Tibial nerve (tissue), 4 donors: ENCODE data around the gene ADAMTS12. TPM values are rescaled to one million over a fixed set of nuclear protein-coding genes. Genes with fewer than 3 reads are reported as not detected.

Experiments
- DNase-seq, 2 donors: peaks; one replicate each; pipeline ENCODE4 v3.0.0-alpha.2; 2019; ENCODE audit warnings: low spot score in 2 of 2
- H3K27ac ChIP-seq, 4 donors: fragments of 200-600 bp; sonication (generic) in 3 of 4; one replicate each; pipeline ENCODE4 v1.5.1; 2017 to 2019; ENCODE audit warnings: mild to moderate bottlenecking in 1 of 4
- H3K27me3 ChIP-seq, 2 donors: fragments of 200-600 bp; sonication (generic) in 1 of 2; one replicate each; pipeline versions ENCODE4 v1.5.1 to v1.6.0; 2017 to 2019
- H3K36me3 ChIP-seq, 3 donors: fragments of 200-600 bp; sonication (generic); one replicate each; pipeline ENCODE4 v1.5.1; 2018 to 2019
- H3K4me1 ChIP-seq, 4 donors: fragments of 200-600 bp; sonication (generic) in 3 of 4; one replicate each; pipeline ENCODE4 v1.5.1; 2017 to 2019
- H3K4me3 ChIP-seq, 4 donors: fragments of 200-600 bp; sonication (generic) in 3 of 4; one replicate each; pipeline ENCODE4 v1.5.1; 2017 to 2019; ENCODE audit warnings: mild to moderate bottlenecking in 1 of 4, moderate library complexity in 1 of 4
- H3K9me3 ChIP-seq, 4 donors: fragments of 200-600 bp; sonication (generic) in 3 of 4; one replicate each; pipeline ENCODE4 v1.5.1; 2017 to 2019
- CTCF ChIP-seq, 5 experiments: fragments of 200-600 bp in 3 of 5; fragments of 450-650 bp in 2 of 5; sonication (generic) in 3 of 5; IDR thresholded peaks; one replicate each; pipeline ENCODE4 v1.5.1; 2016 to 2019; ENCODE audit warnings: antibody characterized with exemption in 5 of 5, mild to moderate bottlenecking in 3 of 5, moderate library complexity in 2 of 5
- EP300 ChIP-seq, 2 donors: sonication (generic); formaldehyde crosslinking; IDR thresholded peaks; one replicate each; pipeline ENCODE4 v1.6.1; 2017; ENCODE audit warnings: antibody characterized with exemption in 2 of 2, mild to moderate bottlenecking in 1 of 2
- POLR2A ChIP-seq, 2 donors: fragments of 450-650 bp; IDR thresholded peaks; one replicate each; pipeline ENCODE4 v1.6.1; 2017; ENCODE audit warnings: antibody characterized with exemption in 2 of 2, mild to moderate bottlenecking in 2 of 2, moderate library complexity in 2 of 2
- WGBS, 2 donors: methylation state at CpG; one replicate each; pipeline ENCODE4 v1.1.5; 2018; 5-methylcytosine and 5-hydroxymethylcytosine counted together
- total RNA-seq, 4 donors: library from RNA; depleted of rRNA; stranded (reverse); fragments of >200 nt; gene quantifications; one replicate each; pipeline ENCODE4 v1.1.0, GENCODE V29; 2016

ADAMTS12 gene
- total RNA-seq, 4 donors from 2014 or later = 7.1 to 10.4 (median 9.7) TPM

- H3K36me3 ChIP-seq = no peaks in the 10 kb centered on the region
- 20 to 46% methylated on average over 1 of the region's 1 CpG for WGBS, 2 donors
- H3K27ac ChIP-seq = peak overlapping the region in 1 of 4 donors; percentile 60
- TF ChIP-seq CTCF (IDR thresholded peaks at IDR 0.05) (no peak), EP300 (IDR thresholded peaks at IDR 0.05) (peak in 1 of 2 donors; percentile 45), POLR2A (IDR thresholded peaks at IDR 0.05) (no peak)
- no peaks in the 10 kb centered on the region for H3K9me3 ChIP-seq
- H3K4me3 ChIP-seq = no peak overlapping the region
- peak in 1 of 2 donors; percentile 15 for DNase-seq
- H3K27me3 ChIP-seq = no peaks in the 10 kb centered on the region
- H3K4me1 ChIP-seq = peaks cover 0 to 16% (median under 1%) of the 10 kb centered on the region in 4 donors
Observed at GRCh38 chr5:33829430-33829829, 62.4 kb downstream of the ADAMTS12 start.

GRCh38 chr5:33828626-33829308, 63.0 kb downstream of the ADAMTS12 start:
- Histone ChIP-seq H3K4me3 (no peak overlapping the region), H3K27me3 (no peaks in the 10 kb centered on the region), H3K27ac (no peak overlapping the region), H3K36me3 (no peaks in the 10 kb centered on the region), H3K9me3 (no peaks in the 10 kb centered on the region), H3K4me1 (peaks cover 0 to 17% (median 2%) of the 10 kb centered on the region in 4 donors)
- WGBS, 2 donors = 70 to 72% methylated on average over 7 of the region's 7 CpGs
- DNase-seq = no peak
- TF ChIP-seq POLR2A (IDR thresholded peaks at IDR 0.05) (no peak), CTCF (IDR thresholded peaks at IDR 0.05) (no peak), EP300 (IDR thresholded peaks at IDR 0.05) (no peak)

- Histone ChIP-seq H3K36me3 (no peaks in the 10 kb centered on the region), H3K4me1 (peaks cover 0 to 17% (median 2%) of the 10 kb centered on the region in 4 donors), H3K4me3 (no peak overlapping the region), H3K27ac (no peak overlapping the region), H3K9me3 (no peaks in the 10 kb centered on the region), H3K27me3 (no peaks in the 10 kb centered on the region)
- DNase-seq = no peak
- TF ChIP-seq CTCF (IDR thresholded peaks at IDR 0.05) (no peak), POLR2A (IDR thresholded peaks at IDR 0.05) (no peak), EP300 (IDR thresholded peaks at IDR 0.05) (no peak)
- 82 to 83% methylated on average over 1 of the region's 1 CpG for WGBS, 2 donors
Observed at GRCh38 chr5:33827885-33828284, 63.9 kb downstream of the ADAMTS12 start.

- no peaks in the 10 kb centered on the region for H3K27me3 ChIP-seq
- peaks cover 0 to 17% (median 2%) of the 10 kb centered on the region in 4 donors for H3K4me1 ChIP-seq
- H3K4me3 ChIP-seq = no peak overlapping the region
- H3K27ac ChIP-seq = no peak overlapping the region
- TF ChIP-seq POLR2A (IDR thresholded peaks at IDR 0.05) = no peak
- no peak for TF ChIP-seq CTCF (IDR thresholded peaks at IDR 0.05)
- TF ChIP-seq EP300 (IDR thresholded peaks at IDR 0.05) = no peak
- WGBS, 2 donors = 76 to 80% methylated on average over 7 of the region's 7 CpGs
- no peak for DNase-seq
- no peaks in the 10 kb centered on the region for H3K36me3 ChIP-seq
- H3K9me3 ChIP-seq = no peaks in the 10 kb centered on the region
Observed at GRCh38 chr5:33827018-33827707, 64.6 kb downstream of the ADAMTS12 start.
